ENCODE measurements around the gene PITPNC1. TPM values are rescaled to one million over a fixed set of nuclear protein-coding genes. Genes with fewer than 3 reads are reported as not detected.
"Not testable (repeated sequence)": the region's sequence is repeated elsewhere in the genome, so short reads cannot be mapped to it uniquely, and the experiment has no call there.

Gene PITPNC1
- total and polyA plus RNA-seq, 7 donors: 3.0 to 15.7 (median 5.6) TPM

DNA sequence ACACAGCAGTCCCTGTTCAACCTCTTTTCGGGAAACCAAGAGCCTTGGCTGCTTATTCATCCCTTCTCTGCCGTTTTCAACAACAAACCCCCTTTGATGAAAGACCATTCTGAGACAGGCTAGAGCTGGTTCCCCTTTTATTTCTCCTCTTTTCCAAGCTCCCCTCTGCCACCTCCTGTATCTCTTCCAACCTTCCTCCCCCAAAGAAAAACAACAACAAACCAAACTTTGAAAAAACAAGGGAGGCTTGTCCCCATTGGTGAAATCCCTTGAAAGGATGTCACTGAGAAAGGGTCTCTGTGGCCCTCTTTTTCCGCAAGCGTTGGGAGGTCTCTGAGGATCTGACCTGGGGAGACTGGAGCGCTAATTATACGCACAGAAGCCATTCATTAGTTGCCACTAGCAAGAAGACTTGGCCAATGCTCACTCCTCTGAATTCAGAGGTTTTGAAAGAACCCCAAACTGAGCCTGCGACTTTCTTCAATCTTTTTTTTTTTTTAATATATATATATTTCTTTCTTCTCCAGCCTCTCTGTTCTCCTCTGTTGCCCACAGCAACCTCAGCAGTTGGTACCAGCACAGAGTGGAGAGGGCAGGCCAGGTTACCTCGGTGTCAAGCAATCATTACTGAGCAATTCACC, 101.4 kb downstream of the PITPNC1 start:
- no peaks in the 10 kb centered on the region for H3K27me3 ChIP-seq
- no peaks in the 10 kb centered on the region for H3K9me3 ChIP-seq
- intact Hi-C loops (cut with DNase I): no loop called here
- no peaks in the 10 kb centered on the region for H3K36me3 ChIP-seq
- H3K27ac ChIP-seq: peak overlapping the region; percentile 2 to 43 (median 38)
- H3K4me3 ChIP-seq: no peak overlapping the region
- H3K4me1 ChIP-seq: peaks cover 0 to 15% (median 4%) of the 10 kb centered on the region in 4 donors
- DNase-seq: no peak
- 82 to 86% methylated on average over 8 of the region's 8 CpGs for WGBS, 2 donors
- no peak for TF ChIP-seq CTCF (IDR thresholded peaks at IDR 0.05)
- no peak for TF ChIP-seq POLR2A (IDR thresholded peaks at IDR 0.05)
- TF ChIP-seq POLR2AphosphoS5 (IDR thresholded peaks at IDR 0.05): no peak
- TF ChIP-seq EP300 (IDR thresholded peaks at IDR 0.05): no peak

DNA sequence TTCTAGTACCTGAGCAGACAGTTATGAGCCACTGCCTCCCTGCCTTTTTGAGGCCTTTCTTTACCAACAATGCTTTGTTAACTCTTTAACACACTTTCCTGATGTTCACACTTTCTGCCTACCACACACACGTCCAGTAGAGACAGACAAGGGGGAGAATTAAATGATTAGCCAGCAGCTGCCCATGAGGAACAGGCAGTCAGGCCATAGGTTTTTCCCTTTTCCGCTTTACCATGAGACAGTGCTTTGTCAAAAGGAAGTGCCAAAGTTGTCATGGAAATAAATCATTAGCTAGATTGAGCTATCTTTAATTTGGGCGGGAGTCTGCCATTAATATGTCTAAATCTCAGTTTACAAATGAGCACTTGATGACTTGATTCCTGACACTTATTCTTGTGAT, 102.1 kb downstream of the PITPNC1 start:
- Histone ChIP-seq H3K4me3 (no peak overlapping the region), H3K4me1 (peaks cover 0 to 15% (median 4%) of the 10 kb centered on the region in 4 donors), H3K27ac (peak overlapping the region in 2 of 4 donors; percentile 35 to 43), H3K9me3 (no peaks in the 10 kb centered on the region), H3K36me3 (no peaks in the 10 kb centered on the region), H3K27me3 (no peaks in the 10 kb centered on the region)
- intact Hi-C loops (cut with DNase I): no loop called here
- DNase-seq: no peak
- TF ChIP-seq POLR2A (IDR thresholded peaks at IDR 0.05) (no peak), POLR2AphosphoS5 (IDR thresholded peaks at IDR 0.05) (no peak), CTCF (IDR thresholded peaks at IDR 0.05) (no peak), EP300 (IDR thresholded peaks at IDR 0.05) (no peak)
- 86 to 87% methylated on average over 3 of the region's 3 CpGs for WGBS, 2 donors

GRCh38 chr17:67480959-67481358, 103.9 kb downstream of the PITPNC1 start:
- peak overlapping the region in 2 of 4 donors; percentile 13 to 27 for H3K27ac ChIP-seq
- H3K4me1 ChIP-seq; H3K27me3 ChIP-seq; intact Hi-C loops (cut with DNase I); H3K9me3 ChIP-seq; H3K4me3 ChIP-seq; DNase-seq; H3K36me3 ChIP-seq: not testable (repeated sequence)
- 98% methylated on average over 11 of the region's 11 CpGs for WGBS, 2 donors

- H3K36me3 ChIP-seq: no peaks in the 10 kb centered on the region
These were observed 104.7 kb downstream of the PITPNC1 start for GRCh38 chr17:67481808-67482207.

GRCh38 chr17:67482764-67483163, 105.7 kb downstream of the PITPNC1 start:
- Histone ChIP-seq H3K4me3 (no peak overlapping the region), H3K36me3 (no peaks in the 10 kb centered on the region), H3K27me3 (no peaks in the 10 kb centered on the region), H3K27ac (no peak overlapping the region), H3K9me3 (no peaks in the 10 kb centered on the region), H3K4me1 (peaks cover 0 to 7% (median 2%) of the 10 kb centered on the region in 4 donors)
- intact Hi-C loops (cut with DNase I): no loop called here
- WGBS, 2 donors: 87 to 93% methylated on average over 3 of the region's 3 CpGs
- TF ChIP-seq POLR2A (IDR thresholded peaks at IDR 0.05) (no peak), POLR2AphosphoS5 (IDR thresholded peaks at IDR 0.05) (no peak), EP300 (IDR thresholded peaks at IDR 0.05) (no peak), CTCF (IDR thresholded peaks at IDR 0.05) (no peak)
- no peak for DNase-seq

More at GRCh38 chr17:67481808-67482207, 104.7 kb downstream of the PITPNC1 start:
- Histone ChIP-seq H3K27ac (peak overlapping the region in 2 of 4 donors; percentile 13 to 27), H3K9me3 (no peaks in the 10 kb centered on the region), H3K4me3 (no peak overlapping the region), H3K27me3 (no peaks in the 10 kb centered on the region), H3K4me1 (no peaks in the 10 kb centered on the region)
- 67 to 79% methylated on average over 4 of the region's 4 CpGs for WGBS, 2 donors
- DNase-seq: no peak
- TF ChIP-seq POLR2A (IDR thresholded peaks at IDR 0.05) (no peak), EP300 (IDR thresholded peaks at IDR 0.05) (peak in 2 of 4 donors; percentile 49 to 81), POLR2AphosphoS5 (IDR thresholded peaks at IDR 0.05) (peak in 3 of 4 donors; percentile 18 to 75 (median 35))
- intact Hi-C loops (cut with DNase I): no loop called here
